Right lobe of liver (tissue), 6 donors: ENCODE measurements around the gene BCAP29. TPM values are rescaled to one million over a fixed set of nuclear protein-coding genes. Genes with fewer than 3 reads are reported as not detected.

ENCODE experiments used
- ATAC-seq, 4 donors: fragments of 200-7000 bp; cut with Tn5 transposase; one replicate each; pipeline ENCODE4 v1.9.1; 2020; ENCODE audit warnings: mild to moderate bottlenecking in 4 of 4, moderate library complexity in 4 of 4
- DNase-seq, 3 donors: peaks; one replicate each; pipeline ENCODE4 v3.0.0-alpha.2; 2020
- H3K27ac ChIP-seq, 3 donors: fragments of 200-600 bp; one replicate each; pipeline ENCODE4 v1.8.0; 2022
- H3K27me3 ChIP-seq, 2 donors: fragments of 200-600 bp; one replicate each; pipeline ENCODE4 v1.8.0; 2022
- H3K36me3 ChIP-seq, 4 donors: fragments of 200-600 bp; sonication (generic) in 1 of 4; one replicate each; pipeline versions ENCODE4 v1.5.1 to v1.8.0; 2017 to 2022; ENCODE audit warnings: control low read depth in 1 of 4
- H3K4me1 ChIP-seq, 4 donors: fragments of 200-600 bp; sonication (generic) in 1 of 4; one replicate each; pipeline versions ENCODE4 v1.5.1 to v1.8.0; 2017 to 2022; ENCODE audit warnings: control low read depth in 1 of 4
- H3K4me3 ChIP-seq, 3 donors: fragments of 200-600 bp; one replicate each; pipeline ENCODE4 v1.8.0; 2022
- H3K9me3 ChIP-seq, 4 donors: fragments of 200-600 bp; sonication (generic) in 1 of 4; one replicate each; pipeline versions ENCODE4 v1.5.1 to v1.8.0; 2017 to 2022; ENCODE audit warnings: control low read depth in 1 of 4
- CTCF ChIP-seq, 4 donors: fragments of 200-600 bp in 3 of 4; fragments of 450-650 bp in 1 of 4; IDR thresholded peaks; one replicate each; pipeline versions ENCODE4 v1.5.1 to v1.8.0; 2016 to 2022; ENCODE audit warnings: antibody characterized with exemption in 4 of 4, mild to moderate bottlenecking in 2 of 4
- POLR2A ChIP-seq: fragments of 450-650 bp; IDR thresholded peaks from one replicate; pipeline ENCODE4 v1.6.1; 2017; ENCODE audit warnings: antibody characterized with exemption, mild to moderate bottlenecking
- WGBS: methylation state at CpG from one replicate; pipeline ENCODE4 v1.1.6; 2018; ENCODE audit warnings: low coverage, low lambda C conversion rate; ENCODE audit not compliant: insufficient coverage; ENCODE audit errors: missing lambda C conversion rate; 5-methylcytosine and 5-hydroxymethylcytosine counted together
- intact Hi-C, 2 donors: fragments of 100-400 bp; cut with DNase I; formaldehyde crosslinking; loops; one replicate each; pipeline versions ENCODE4 v1.11.2 to v1.14.1; 2022
- total RNA-seq, 6 experiments: library from RNA; depleted of rRNA in 2 of 6; stranded (reverse); fragments of >200 nt in 2 of 6; fragmentation: NEBNext Ultra II Directional in 3 of 6; extraction: Animal tissue kit (Norgen Biotek cat#: 25700) in 3 of 6; gene quantifications; one replicate each; pipeline versions ENCODE4 v1.1.0 to v1.2.4, GENCODE V29; 2016 to 2023
- donor health status: DM: no; HTN: yes; CAD: no.
- donor health status: DM: no; HTN: no; CAD: no.
- donor health status: DM: no; HTN: no; CAD: no.
- donor health status: DM: no; HTN: yes; CAD: no.
- donor health status: DM: no; HTN: yes; CAD: no.

BCAP29 gene
- total RNA-seq, 6 experiments from 2014 or later, result 26.2 to 59.5 (median 31.0) TPM

- 100% methylated on average over 3 of the region's 5 CpGs for WGBS
- no peak overlapping the region for H3K4me3 ChIP-seq
- H3K27ac ChIP-seq, result no peak overlapping the region
- H3K27me3 ChIP-seq, result no peaks in the 10 kb centered on the region
- ATAC-seq, result peak in 1 of 4 donors; percentile 39
- H3K9me3 ChIP-seq, result no peaks in the 10 kb centered on the region
- peaks cover 0 to 4% (median 1%) of the 10 kb centered on the region in 4 donors for H3K36me3 ChIP-seq
- intact Hi-C loops, result no loop called here
- TF ChIP-seq CTCF (IDR thresholded peaks at IDR 0.05), result no peak
- no peak for TF ChIP-seq POLR2A
- no peaks in the 10 kb centered on the region for H3K4me1 ChIP-seq
- DNase-seq, result no peak
These were observed 36.6 kb upstream of the BCAP29 start for GRCh38 chr7:107543338-107543993.

GRCh38 chr7:107544848-107545591, 35.0 kb upstream of the BCAP29 start:
- Histone ChIP-seq H3K27ac (no peak overlapping the region), H3K9me3 (no peaks in the 10 kb centered on the region), H3K4me3 (no peak overlapping the region), H3K36me3 (peaks cover 0 to 4% (median 1%) of the 10 kb centered on the region in 4 donors), H3K4me1 (no peaks in the 10 kb centered on the region), H3K27me3 (no peaks in the 10 kb centered on the region)
- intact Hi-C loops, result no loop called here
- TF ChIP-seq CTCF (IDR thresholded peaks at IDR 0.05), result no peak
- TF ChIP-seq POLR2A, result no peak
- ATAC-seq (no peak), DNase-seq (no peak)
- 95% methylated on average over 4 of the region's 4 CpGs for WGBS

GRCh38 chr7:107551936-107552335, 28.1 kb upstream of the BCAP29 start:
- Histone ChIP-seq H3K27ac (no peak overlapping the region), H3K9me3 (no peaks in the 10 kb centered on the region), H3K4me3 (no peak overlapping the region), H3K36me3 (peaks cover 0 to 13% (median 2%) of the 10 kb centered on the region in 4 donors), H3K27me3 (no peaks in the 10 kb centered on the region), H3K4me1 (no peaks in the 10 kb centered on the region)
- ATAC-seq, result no peak
- intact Hi-C loops, result no loop called here
- no peak for DNase-seq
- 100% methylated on average over 1 of the region's 1 CpG for WGBS
- no peak for TF ChIP-seq POLR2A
- TF ChIP-seq CTCF (IDR thresholded peaks at IDR 0.05), result no peak

- Histone ChIP-seq H3K9me3 (no peaks in the 10 kb centered on the region), H3K4me1 (no peaks in the 10 kb centered on the region), H3K27me3 (no peaks in the 10 kb centered on the region), H3K4me3 (no peak overlapping the region), H3K36me3 (peaks cover 0 to 22% (median 2%) of the 10 kb centered on the region in 4 donors), H3K27ac (no peak overlapping the region)
- intact Hi-C loops, result no loop called here
- no peak for DNase-seq
- 90% methylated on average over 2 of the region's 3 CpGs for WGBS
- no peak for TF ChIP-seq POLR2A
- no peak for TF ChIP-seq CTCF (IDR thresholded peaks at IDR 0.05)
- no peak for ATAC-seq
These were observed 24.2 kb upstream of the BCAP29 start for GRCh38 chr7:107555893-107556292.
